ENCODE data around the gene HNF1A. TPM values are rescaled to one million over a fixed set of nuclear protein-coding genes. Genes with fewer than 3 reads are reported as not detected.

HNF1A gene
- total and polyA plus RNA-seq, 9 of the 15 experiments (the other 6 are each of a cell fraction or from before 2014, with no cell fraction given) = not detected

- TF ChIP-seq STAT6 (CRISPR knock-in tag; IDR thresholded peaks at IDR 0.05) (no peak; the same call in 1 of the 2 replicates), THRB (CRISPR knock-in tag; conservative IDR thresholded peaks at IDR 0.05) (peak; percentile 67; the same call in 1 of the 2 replicates), EHMT2 (IDR thresholded peaks at IDR 0.05) (peak; percentile 64; the same call in 1 of the 2 replicates), STAT5B (CRISPR knock-in tag; IDR thresholded peaks at IDR 0.05) (no peak), ZNF75A (CRISPR knock-in tag; IDR thresholded peaks at IDR 0.05) (0 out of 2 replicates have a peak, but pooled peaks have one; percentile 8), HNRNPUL1 (IDR thresholded peaks at IDR 0.05; ENCODE audit: low read length) (no peak), MYNN (IDR thresholded peaks at IDR 0.05) (no peak), MYNN (CRISPR knock-in tag; IDR thresholded peaks at IDR 0.05) (no peak), EP300 (IDR thresholded peaks at IDR 0.05; ENCODE audit: low read length) (no peak), ZNF76 (CRISPR knock-in tag; IDR thresholded peaks at IDR 0.05; ENCODE audit: borderline replicate concordance) (no peak), SIX5 (IDR thresholded peaks at IDR 0.05; ENCODE audit: borderline replicate concordance in 1 of 2, insufficient read depth in 1 of 2, low read depth in 1 of 2, low read length in 2 of 2) (peak; percentile 90 to 91), MED1 (CRISPR knock-in tag; IDR thresholded peaks at IDR 0.05; ENCODE audit: borderline replicate concordance) (no peak), HMGXB4 (CRISPR knock-in tag; IDR thresholded peaks at IDR 0.05) (0 out of 2 replicates have a peak, but pooled peaks have one; percentile 55), ZNF24 (IDR thresholded peaks at IDR 0.05) (no peak), NFRKB (IDR thresholded peaks at IDR 0.05; ENCODE audit: low read depth) (peak; percentile 51; the same call in 1 of the 2 replicates), SAFB (IDR thresholded peaks at IDR 0.05; ENCODE audit: borderline replicate concordance, low read depth, low read length) (no peak), NFE2L1 (tag; IDR thresholded peaks at IDR 0.05; ENCODE audit: borderline replicate concordance, low read depth) (no peak), NCOA4 (IDR thresholded peaks at IDR 0.05; ENCODE audit: partially characterized antibody) (no peak), NFYB (IDR thresholded peaks at IDR 0.05; ENCODE audit: extremely low read depth, insufficient read length) (no peak), TGIF2 (CRISPR knock-in tag; IDR thresholded peaks at IDR 0.05) (no peak), CAMTA2 (CRISPR knock-in tag; conservative IDR thresholded peaks at IDR 0.05) (no peak)
These were observed 37.8 kb downstream of the HNF1A start, which contains the start of gene C12orf43 (continued) for GRCh38 chr12:121015825-121016766.

Measured in K562 (cell line).